Dedifferentiated amniotic fluid mesenchymal stem cell (primary cell): ENCODE measurements around the gene IFNB1.

Experiments
- DNase-seq: peaks from one replicate; pipeline ENCODE4 v3.0.0-alpha.2; 2016; ENCODE audit errors: extremely low spot score

IFNB1 gene

GRCh38 chr9:21077781-21078180 is at the start of gene IFNB1:
Gene IFNB1, minus strand, starts transcription at chr9:21077942. Its CDS starts 73 bp downstream, at chr9:21077869.
- DNase-seq: no peak

- no peak for DNase-seq
Observed at GRCh38 chr9:21121595-21122251, 44.0 kb upstream of the IFNB1 start.

GRCh38 chr9:21121079-21121478 is 43.3 kb upstream of the IFNB1 start:
- no peak for DNase-seq

- no peak for DNase-seq
Observed at GRCh38 chr9:21119093-21119770, 41.5 kb upstream of the IFNB1 start.

- no peak for DNase-seq
Observed at GRCh38 chr9:21114311-21114710, 36.6 kb upstream of the IFNB1 start.

- peak; percentile 73 for DNase-seq
Observed at GRCh38 chr9:21110708-21111576, 33.2 kb upstream of the IFNB1 start.

- no peak for DNase-seq
Observed at GRCh38 chr9:21104787-21105186, 27.0 kb upstream of the IFNB1 start.

GRCh38 chr9:21102305-21102704 is 24.6 kb upstream of the IFNB1 start:
- no peak for DNase-seq

GRCh38 chr9:21097817-21098216 is 20.1 kb upstream of the IFNB1 start:
- no peak for DNase-seq

GRCh38 chr9:21096901-21097255 is 19.1 kb upstream of the IFNB1 start:
- no peak for DNase-seq

- peak; percentile 89 for DNase-seq
Observed at GRCh38 chr9:21096172-21096900, 18.6 kb upstream of the IFNB1 start.

GRCh38 chr9:21095561-21095960 is 17.8 kb upstream of the IFNB1 start:
- no peak for DNase-seq

- no peak for DNase-seq
Observed at GRCh38 chr9:21086538-21086937, 8.8 kb upstream of the IFNB1 start.

- DNase-seq: no peak
Observed at GRCh38 chr9:21085005-21085404, 7.3 kb upstream of the IFNB1 start.

GRCh38 chr9:21084242-21084850 is 6.6 kb upstream of the IFNB1 start:
- DNase-seq: no peak

- no peak for DNase-seq
Observed at GRCh38 chr9:21082671-21083070, 4.9 kb upstream of the IFNB1 start.

GRCh38 chr9:21081999-21082398 is 4.3 kb upstream of the IFNB1 start:
- no peak for DNase-seq

- no peak for DNase-seq
Observed at GRCh38 chr9:21081451-21081850, 3.7 kb upstream of the IFNB1 start.

- no peak for DNase-seq
Observed at GRCh38 chr9:21080793-21081192, 3.1 kb upstream of the IFNB1 start.

- DNase-seq: no peak
Observed at GRCh38 chr9:21078702-21079101, 960 bp upstream of the IFNB1 start.

GRCh38 chr9:21075484-21075883 is 2.3 kb downstream of the IFNB1 start:
- DNase-seq: no peak

- DNase-seq: no peak
Observed at GRCh38 chr9:21070906-21071305, 6.8 kb downstream of the IFNB1 start.
